H9 (cell line): ENCODE measurements around the gene PLXNB2. TPM values are rescaled to one million over a fixed set of nuclear protein-coding genes. Genes with fewer than 3 reads are reported as not detected.
A peak's percentile ranks its signal among the peaks of the same experiment; 100 is the strongest.

Source experiments
- DNase-seq: peaks from one replicate; pipeline ENCODE4 v3.0.0-alpha.2; 2017
- H2AFZ ChIP-seq: one replicate; pipeline ENCODE4 v1.6.1; 2013; ENCODE audit warnings: mild to moderate bottlenecking, low read length, control low read depth, moderate library complexity
- H2AK5ac ChIP-seq: 2 replicates; pipeline ENCODE4 v1.6.1; 2013; ENCODE audit warnings: low read length, control low read depth, mixed read lengths; ENCODE audit not compliant: insufficient read length
- H2BK120ac ChIP-seq: one replicate; pipeline ENCODE4 v1.6.1; 2013; ENCODE audit warnings: low read depth, mild to moderate bottlenecking, low read length, control low read depth, inconsistent platforms; ENCODE audit not compliant: poor library complexity, severe bottlenecking
- H2BK12ac ChIP-seq: 2 replicates; pipeline ENCODE4 v1.6.1; 2013; ENCODE audit warnings: low read length, control low read depth, mixed read lengths, low read depth; ENCODE audit not compliant: insufficient read length
- H2BK15ac ChIP-seq: 2 replicates; pipeline ENCODE4 v1.6.1; 2013; ENCODE audit warnings: low read depth, low read length, control low read depth
- H2BK20ac ChIP-seq: one replicate; pipeline ENCODE4 v1.6.1; 2013; ENCODE audit warnings: low read depth, mild to moderate bottlenecking, low read length, control low read depth, inconsistent platforms; ENCODE audit not compliant: poor library complexity, severe bottlenecking
- H2BK5ac ChIP-seq: 2 replicates; pipeline ENCODE4 v1.6.1; 2013; ENCODE audit warnings: low read length, control low read depth, mixed read lengths; ENCODE audit not compliant: insufficient read length
- H3K14ac ChIP-seq: 2 replicates; pipeline ENCODE4 v1.6.1; 2013; ENCODE audit warnings: low read length, control low read depth; ENCODE audit not compliant: insufficient read depth
- H3K18ac ChIP-seq: 2 replicates; pipeline ENCODE4 v1.6.1; 2013; ENCODE audit warnings: low read depth, mild to moderate bottlenecking, mixed read lengths, low read length, control low read depth; ENCODE audit not compliant: insufficient read length
- H3K23ac ChIP-seq: 2 replicates; pipeline ENCODE4 v1.6.1; 2013; ENCODE audit warnings: low read length, control low read depth, mixed read lengths, low read depth; ENCODE audit not compliant: insufficient read length
- H3K23me2 ChIP-seq: 2 replicates; pipeline ENCODE4 v1.6.1; 2013; ENCODE audit warnings: low read depth, mild to moderate bottlenecking, mixed read lengths, low read length, control low read depth; ENCODE audit not compliant: insufficient read length, poor library complexity, severe bottlenecking
- H3K27ac ChIP-seq: 2 replicates; pipeline ENCODE4 v1.5.1; 2013; ENCODE audit warnings: low read length, control low read depth, mixed read lengths, low read depth; ENCODE audit not compliant: insufficient read length
- H3K27me3 ChIP-seq: 2 replicates; pipeline ENCODE4 v1.6.1; 2013; ENCODE audit warnings: low read length, control low read depth, inconsistent platforms; ENCODE audit not compliant: insufficient read depth
- H3K4ac ChIP-seq: 2 replicates; pipeline ENCODE4 v1.6.1; 2013; ENCODE audit warnings: low read depth, mild to moderate bottlenecking, control low read depth, inconsistent platforms, low read length, moderate library complexity
- H3K4me1 ChIP-seq: 2 replicates; pipeline ENCODE4 v1.6.1; 2013; ENCODE audit warnings: low read length, control low read depth, inconsistent platforms; ENCODE audit not compliant: insufficient read depth
- H3K4me2 ChIP-seq: 2 replicates; pipeline ENCODE4 v1.6.1; 2013; ENCODE audit warnings: low read length, control low read depth, mixed read lengths; ENCODE audit not compliant: insufficient read length, insufficient read depth
- H3K56ac ChIP-seq: 2 replicates; pipeline ENCODE4 v1.6.1; 2013; ENCODE audit warnings: low read depth, mild to moderate bottlenecking, mixed read lengths, low read length, control low read depth; ENCODE audit not compliant: insufficient read length
- H3K79me1 ChIP-seq: 2 replicates; pipeline ENCODE4 v1.6.1; 2013; ENCODE audit warnings: low read depth, mild to moderate bottlenecking, moderate library complexity, low read length, control low read depth, inconsistent platforms; ENCODE audit not compliant: insufficient read depth, poor library complexity, severe bottlenecking
- H3K79me2 ChIP-seq: 2 replicates; pipeline ENCODE4 v1.6.1; 2013; ENCODE audit warnings: low read length, control low read depth, inconsistent platforms; ENCODE audit not compliant: insufficient read depth
- H3K9ac ChIP-seq: 2 replicates; pipeline ENCODE4 v1.6.1; 2013; ENCODE audit warnings: low read length, control low read depth, mixed read lengths; ENCODE audit not compliant: insufficient read length; ENCODE audit errors: extremely low read depth
- H3K9me3 ChIP-seq: one replicate; pipeline ENCODE4 v1.6.1; 2013; ENCODE audit warnings: low read depth, low read length, inconsistent platforms; ENCODE audit not compliant: control insufficient read depth
- H3T11ph ChIP-seq: one replicate; pipeline ENCODE4 v1.6.1; 2013; ENCODE audit warnings: mild to moderate bottlenecking, low read length, control low read depth, inconsistent platforms
- H4K20me1 ChIP-seq: one replicate; pipeline ENCODE4 v1.6.1; 2013; ENCODE audit not compliant: control insufficient read depth, insufficient read length, insufficient read depth
- H4K5ac ChIP-seq: 2 replicates; pipeline ENCODE4 v1.6.1; 2013; ENCODE audit warnings: low read depth, mild to moderate bottlenecking, mixed read lengths, low read length, control low read depth; ENCODE audit not compliant: insufficient read length
- H4K8ac ChIP-seq: replicated peaks from 2 replicates; pipeline ENCODE4 v1.6.1; 2013; ENCODE audit warnings: low read length, control low read depth, mixed read lengths, low read depth; ENCODE audit not compliant: insufficient read length
- H4K91ac ChIP-seq: 2 replicates; pipeline ENCODE4 v1.6.1; 2013; ENCODE audit warnings: low read depth, mild to moderate bottlenecking, moderate library complexity, mixed read lengths, low read length, control low read depth; ENCODE audit not compliant: insufficient read length
- H3K27ac Mint-ChIP-seq, 3 experiments: 2 replicates in 2 of 3; 3 replicates in 1 of 3; pipeline ENCODE4 v1.8.0; 2020 to 2021; ENCODE audit warnings: mixed read lengths in 3 of 3, mild to moderate bottlenecking in 1 of 3, moderate library complexity in 1 of 3
- H3K27me3 Mint-ChIP-seq: 2 replicates; pipeline ENCODE4 v1.8.0; 2021; ENCODE audit warnings: low read depth, mild to moderate bottlenecking, moderate library complexity, mixed read lengths
- H3K36me3 Mint-ChIP-seq, 3 experiments: 2 replicates in 2 of 3; 3 replicates in 1 of 3; pipeline ENCODE4 v1.8.0; 2020 to 2021; ENCODE audit warnings: low read depth in 3 of 3, mixed read lengths in 3 of 3; ENCODE audit not compliant: insufficient read depth in 1 of 3
- H3K4me1 Mint-ChIP-seq, 2 experiments: 2 replicates each; pipeline ENCODE4 v1.8.0; 2020; ENCODE audit warnings: mixed read lengths in 2 of 2
- H3K4me3 Mint-ChIP-seq, 2 experiments: 2 replicates in 1 of 2; 3 replicates in 1 of 2; pipeline ENCODE4 v1.8.0; 2020 to 2021; ENCODE audit warnings: mild to moderate bottlenecking in 2 of 2, mixed read lengths in 2 of 2, moderate library complexity in 1 of 2
- H3K9me3 Mint-ChIP-seq, 2 experiments: 2 replicates in 1 of 2; 3 replicates in 1 of 2; pipeline ENCODE4 v1.8.0; 2020; ENCODE audit warnings: mild to moderate bottlenecking in 2 of 2, mixed read lengths in 2 of 2, moderate library complexity in 1 of 2
- CTCF ChIP-seq: fragments of 200-600 bp; sonication (generic); conservative IDR thresholded peaks from 3 replicates; pipeline ENCODE4 v1.8.0; 2021; ENCODE audit warnings: antibody characterized with exemption, mild to moderate bottlenecking
- WGBS: extraction: QIAGEN DNeasy Blood & Tissue Kit; methylation state at CpG from one replicate; pipeline ENCODE4 v1.1.7; 2013; ENCODE audit warnings: missing lambda C conversion rate, low lambda C conversion rate, mixed read lengths; ENCODE audit not compliant: insufficient read length; ENCODE audit errors: extremely low coverage; 5-methylcytosine and 5-hydroxymethylcytosine counted together
- total RNA-seq: library from RNA; stranded (reverse); gene quantifications from 2 replicates; pipeline ENCODE4 v1.2.1, GENCODE V29; 2021

Gene PLXNB2
- total RNA-seq, 1 experiment from 2014 or later: 87.6 TPM

DNA sequence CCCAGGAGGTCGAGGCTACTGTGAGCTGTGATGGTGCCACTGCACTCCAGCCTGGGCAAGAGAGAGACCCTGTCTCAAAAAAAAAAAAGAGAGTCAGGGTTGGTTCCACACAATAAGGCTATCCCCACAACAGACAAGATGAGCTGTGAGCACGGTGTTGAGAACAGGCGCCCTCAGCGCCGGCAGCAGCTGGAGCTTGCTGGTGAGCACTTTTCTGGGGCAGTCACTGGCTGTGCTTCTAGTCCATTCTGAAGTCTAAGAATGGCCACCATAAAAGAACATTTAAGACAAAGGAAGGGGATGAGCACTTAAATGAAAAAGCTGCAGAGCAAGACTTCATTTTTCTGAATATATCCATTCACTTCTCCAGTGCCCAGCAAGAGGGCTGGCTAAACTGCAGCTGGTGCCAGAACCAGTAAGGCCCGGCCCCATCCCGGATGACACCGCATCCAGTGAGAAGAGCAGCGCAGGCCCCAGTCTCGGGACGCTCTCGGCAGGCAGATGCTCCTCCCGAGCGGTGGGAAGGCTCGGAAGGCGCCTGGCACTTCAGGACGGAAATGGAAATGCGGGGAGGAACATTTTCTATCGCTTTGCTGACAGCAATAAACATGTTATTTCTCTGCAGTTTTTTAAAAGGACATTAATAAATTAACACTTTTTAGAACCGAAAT is 74.8 kb downstream of the PLXNB2 start:
- no peaks in the 10 kb centered on the region for H3K79me1 ChIP-seq
- no peak overlapping the region for H2BK5ac ChIP-seq
- no peak for DNase-seq
- Mint-ChIP-seq H3K27me3 (no peaks in the 10 kb centered on the region), H3K36me3 (peaks cover 17 to 38% (median 26%) of the 10 kb centered on the region in 3 experiments; a peak in 6 of 7 replicates), H3K4me1 (peaks cover 6 to 8% of the 10 kb centered on the region in 2 experiments), H3K4me3 (no peak overlapping the region), H3K27ac (peak overlapping the region in 1 of 3 experiments; percentile 53; a peak in 1 of 7 replicates), H3K9me3 (peaks cover 8 to 10% of the 10 kb centered on the region in 2 experiments; a peak in 4 of 5 replicates)
- WGBS: no CpG with 5 or more reads among the region's 20 CpGs
- no peaks in the 10 kb centered on the region for H3K9me3 ChIP-seq
- H3K4me2 ChIP-seq: no peak overlapping the region
- H3K14ac ChIP-seq: no peak overlapping the region
- no peak overlapping the region for H4K91ac ChIP-seq
- H2AFZ ChIP-seq: no peak overlapping the region
- no peak overlapping the region for H3K27ac ChIP-seq
- H2BK12ac ChIP-seq: no peak overlapping the region
- H3K23me2 ChIP-seq: no peaks in the 10 kb centered on the region
- no peaks in the 10 kb centered on the region for H3K27me3 ChIP-seq
- no peaks in the 10 kb centered on the region; the same call in 1 of the 2 replicates for H3K79me2 ChIP-seq
- H4K8ac ChIP-seq: no peak overlapping the region
- TF ChIP-seq CTCF: no peak
- no peak overlapping the region for H3K18ac ChIP-seq
- H4K5ac ChIP-seq: no peak overlapping the region
- no peak overlapping the region for H3K23ac ChIP-seq
- H2BK15ac ChIP-seq: no peak overlapping the region
- H2BK20ac ChIP-seq: no peak overlapping the region
- peaks cover 6% of the 10 kb centered on the region for H4K20me1 ChIP-seq
- no peak overlapping the region for H3K56ac ChIP-seq
- H3T11ph ChIP-seq: no peak overlapping the region
- H3K4me1 ChIP-seq: no peaks in the 10 kb centered on the region
- no peak overlapping the region for H2AK5ac ChIP-seq
- H3K4ac ChIP-seq: no peak overlapping the region
- H2BK120ac ChIP-seq: no peak overlapping the region
- H3K9ac ChIP-seq: no peak overlapping the region
